ENCODE data around the gene OSBPL7. TPM values are rescaled to one million over a fixed set of nuclear protein-coding genes. Genes with fewer than 3 reads are reported as not detected.

OSBPL7 gene
- total RNA-seq, 2 donors from 2014 or later, result 18.2 to 42.2 TPM

DNA sequence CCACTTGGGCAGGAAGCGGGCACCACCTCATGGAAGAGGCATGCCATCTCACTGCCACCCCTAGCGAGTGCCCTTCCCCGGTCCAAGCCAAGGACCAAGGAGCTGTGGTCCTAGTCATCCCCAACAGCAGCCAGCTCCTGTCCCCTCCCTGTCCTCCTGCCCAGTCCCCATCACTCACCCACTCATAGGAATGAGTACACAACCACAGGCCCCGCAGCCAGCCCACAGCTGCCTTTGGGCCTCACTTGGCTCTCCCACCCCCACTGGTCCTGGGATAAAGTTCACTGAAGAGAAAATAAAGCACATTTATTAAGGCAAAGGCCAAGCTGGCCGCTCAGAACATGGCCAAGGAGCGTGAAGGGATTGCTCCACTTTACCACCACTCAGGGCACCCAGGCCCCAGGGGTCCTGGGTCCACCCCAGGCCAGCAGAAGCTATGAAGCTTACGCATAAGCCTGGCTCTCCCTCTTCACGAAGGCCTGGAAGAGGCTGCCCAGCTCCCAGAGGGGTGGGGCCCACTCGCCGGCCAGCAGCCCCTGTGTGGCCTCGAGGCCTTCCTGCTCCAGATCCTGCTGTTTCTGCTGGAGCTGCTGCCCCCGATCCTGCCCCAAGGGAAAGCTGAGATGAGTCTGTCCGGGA, 15.9 kb upstream of the OSBPL7 start:
- H3K4me3 ChIP-seq, result no peak overlapping the region
- H3K4me1 ChIP-seq, result peaks cover 24% of the 10 kb centered on the region
- DNase-seq (no peak), ATAC-seq (no peak)
- no peak for TF ChIP-seq POLR2A (IDR thresholded peaks at IDR 0.05)
- no peak for TF ChIP-seq CTCF (IDR thresholded peaks at IDR 0.05)
- no peaks in the 10 kb centered on the region for H3K9me3 ChIP-seq
- H3K27ac ChIP-seq, result no peak overlapping the region
- H3K27me3 ChIP-seq, result no peaks in the 10 kb centered on the region
- intact Hi-C loops (cut with DNase I), result loop anchor here (10.0 kb wide), 1 partner anchor 177 kb away; no protein-coding TSS in a partner anchor
- WGBS, 2 donors, result 58 to 83% methylated on average over 4 to 13 of the region's 13 CpGs
- peaks cover 0 to 2% of the 10 kb centered on the region in 2 donors for H3K36me3 ChIP-seq (replicated peaks in 1 of 2; ENCODE audit: insufficient read depth in 1 of 2, low read depth in 2 of 2)

DNA sequence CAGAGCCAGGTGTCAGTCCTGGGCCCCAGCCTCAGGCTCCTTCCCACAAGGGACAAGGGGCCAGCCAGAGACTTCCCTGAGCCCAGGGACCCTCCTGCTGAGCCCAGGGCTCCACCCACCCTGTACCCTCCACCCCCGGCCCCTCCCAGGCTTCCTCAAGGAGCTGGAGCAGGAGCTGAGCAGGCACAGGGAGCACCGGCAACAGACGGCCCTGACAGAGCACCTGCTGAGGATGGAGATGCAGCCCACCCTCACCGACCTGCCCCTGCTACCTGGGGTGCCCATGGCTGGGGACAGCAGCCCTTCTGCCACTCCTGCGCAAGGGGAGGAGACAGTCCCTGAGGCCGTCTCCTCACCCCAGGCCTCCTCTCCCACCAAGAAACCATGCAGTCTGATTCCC, 15.0 kb upstream of the OSBPL7 start:
- H3K27me3 ChIP-seq, result no peaks in the 10 kb centered on the region
- TF ChIP-seq CTCF (IDR thresholded peaks at IDR 0.05) (no peak), POLR2A (IDR thresholded peaks at IDR 0.05) (no peak)
- no peak for ATAC-seq
- peaks cover 0 to 2% of the 10 kb centered on the region in 2 donors for H3K36me3 ChIP-seq (replicated peaks in 1 of 2; ENCODE audit: insufficient read depth in 1 of 2, low read depth in 2 of 2)
- no peak overlapping the region for H3K4me3 ChIP-seq
- WGBS, 2 donors, result 75 to 100% methylated on average over 1 to 6 of the region's 6 CpGs
- H3K4me1 ChIP-seq, result peaks cover 24% of the 10 kb centered on the region
- intact Hi-C loops (cut with DNase I), result loop anchor here (10.0 kb wide), 1 partner anchor 178 kb away; no protein-coding TSS in a partner anchor
- no peaks in the 10 kb centered on the region for H3K9me3 ChIP-seq
- no peak for DNase-seq
- no peak overlapping the region for H3K27ac ChIP-seq

DNA sequence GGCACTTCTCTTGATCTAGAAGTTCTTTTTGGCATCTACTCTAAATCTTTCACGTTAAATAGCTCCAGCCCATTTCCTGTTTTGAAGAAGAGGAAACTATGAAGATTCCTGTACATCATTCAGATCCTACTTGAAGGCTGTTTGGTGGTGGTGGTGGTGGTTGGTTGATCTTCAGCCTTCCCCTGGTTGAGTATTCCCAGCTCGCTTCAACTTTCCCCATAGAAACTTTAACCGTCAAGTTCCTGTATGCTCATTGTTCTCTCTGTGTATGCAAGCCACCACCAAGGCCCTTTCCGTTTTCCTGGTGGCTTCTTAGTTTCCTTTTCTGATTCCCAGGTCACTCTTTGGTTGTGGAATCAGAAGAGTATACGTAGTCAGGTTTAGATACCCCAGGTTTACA, 13.2 kb upstream of the OSBPL7 start:
- ATAC-seq, result no peak
- WGBS, 2 donors, result 59 to 66% methylated on average over 5 of the region's 5 CpGs
- Histone ChIP-seq H3K27ac (no peak overlapping the region), H3K4me3 (no peak overlapping the region), H3K36me3 (replicated peaks in 1 of 2; ENCODE audit: insufficient read depth in 1 of 2, low read depth in 2 of 2) (peaks cover 0 to 2% of the 10 kb centered on the region in 2 donors), H3K9me3 (no peaks in the 10 kb centered on the region), H3K27me3 (no peaks in the 10 kb centered on the region), H3K4me1 (peaks cover 23% of the 10 kb centered on the region)
- no peak for TF ChIP-seq POLR2A (IDR thresholded peaks at IDR 0.05)
- TF ChIP-seq CTCF (IDR thresholded peaks at IDR 0.05), result no peak
- intact Hi-C loops (cut with DNase I), result loop anchor here (10.0 kb wide), 1 partner anchor 180 kb away; no protein-coding TSS in a partner anchor
- DNase-seq, result no peak

- intact Hi-C loops (cut with DNase I), result loop anchor here (10.0 kb wide), 1 partner anchor 183 kb away; no protein-coding TSS in a partner anchor
- 7 to 8% methylated on average over 6 to 7 of the region's 7 CpGs for WGBS, 2 donors
- DNase-seq, result no peak
- Histone ChIP-seq H3K4me1 (peaks cover 20% of the 10 kb centered on the region), H3K9me3 (no peaks in the 10 kb centered on the region), H3K4me3 (peak overlapping the region in 1 of 2 donors; percentile 17), H3K36me3 (replicated peaks in 1 of 2; ENCODE audit: insufficient read depth in 1 of 2, low read depth in 2 of 2) (peaks cover 2 to 8% of the 10 kb centered on the region in 2 donors), H3K27ac (peak overlapping the region in 1 of 4 donors; percentile 78), H3K27me3 (no peaks in the 10 kb centered on the region)
- no peak for ATAC-seq
- TF ChIP-seq CTCF (IDR thresholded peaks at IDR 0.05) (no peak), POLR2A (IDR thresholded peaks at IDR 0.05) (no peak)
Measured at GRCh38 chr17:47831934-47832327, 10.3 kb upstream of the OSBPL7 start.

Data from body of pancreas (tissue), 4 donors.